Gastroesophageal sphincter (tissue), 4 donors: Measurements from ENCODE around the gene PTPRN2. TPM values are rescaled to one million over a fixed set of nuclear protein-coding genes. Genes with fewer than 3 reads are reported as not detected.
A peak's percentile ranks its signal among the peaks of the same experiment; 100 is the strongest.

ENCODE experiments used
- ATAC-seq: fragments of 150-250 bp; one replicate; pipeline ENCODE4 v1.9.1; 2016; ENCODE audit warnings: mild to moderate bottlenecking, moderate library complexity
- H3K27ac ChIP-seq, 4 donors: fragments of 200-600 bp; sonication (generic) in 3 of 4; 1 replicate in 3 of 4; 2 replicates in 1 of 4; pipeline ENCODE4 v1.5.1; 2016 to 2019
- H3K27me3 ChIP-seq: fragments of 200-600 bp; sonication (generic); one replicate; pipeline ENCODE4 v1.5.1; 2019
- H3K36me3 ChIP-seq, 2 donors: fragments of 200-600 bp; sonication (generic); one replicate each; pipeline ENCODE4 v1.5.1; 2019; ENCODE audit warnings: control low read depth in 1 of 2
- H3K4me1 ChIP-seq, 3 donors: fragments of 200-600 bp; sonication (generic); 1 replicate in 2 of 3; 2 replicates in 1 of 3; pipeline ENCODE4 v1.5.1; 2016 to 2019; ENCODE audit warnings: control low read depth in 2 of 3
- H3K4me3 ChIP-seq, 2 donors: fragments of 200-600 bp; sonication (generic); one replicate each; pipeline ENCODE4 v1.5.1; 2019; ENCODE audit warnings: mild to moderate bottlenecking in 1 of 2, moderate library complexity in 1 of 2
- H3K9me3 ChIP-seq, 3 donors: fragments of 200-600 bp; sonication (generic); one replicate each; pipeline ENCODE4 v1.5.1; 2017 to 2019; ENCODE audit warnings: control low read depth in 2 of 3
- CTCF ChIP-seq, 4 experiments: fragments of 200-600 bp in 2 of 4; fragments of 450-650 bp in 2 of 4; sonication (generic) in 1 of 4; IDR thresholded peaks; one replicate each; pipeline ENCODE4 v1.5.1; 2017 to 2019; ENCODE audit warnings: antibody characterized with exemption in 4 of 4, mild to moderate bottlenecking in 2 of 4, moderate library complexity in 2 of 4
- EP300 ChIP-seq: sonication (generic); formaldehyde crosslinking; IDR thresholded peaks from one replicate; pipeline ENCODE4 v1.6.1; 2017; ENCODE audit warnings: antibody characterized with exemption, mild to moderate bottlenecking
- POLR2A ChIP-seq, 2 donors: fragments of 450-650 bp; IDR thresholded peaks; one replicate each; pipeline ENCODE4 v1.6.1; 2017; ENCODE audit warnings: antibody characterized with exemption in 2 of 2, mild to moderate bottlenecking in 2 of 2, moderate library complexity in 1 of 2
- POLR2AphosphoS5 ChIP-seq: sonication (generic); formaldehyde crosslinking; IDR thresholded peaks from one replicate; pipeline ENCODE4 v1.6.1; 2017; ENCODE audit warnings: antibody characterized with exemption
- WGBS, 2 donors: methylation state at CpG; one replicate each; pipeline ENCODE4 v1.1.5; 2018; ENCODE audit warnings: low coverage in 1 of 2; 5-methylcytosine and 5-hydroxymethylcytosine counted together
- total RNA-seq, 4 donors: library from RNA; depleted of rRNA; stranded (reverse); fragments of >200 nt; gene quantifications; one replicate each; pipeline ENCODE4 v1.1.0, GENCODE V29; 2016

Gene PTPRN2
- total RNA-seq, 4 donors from 2014 or later, result 1.7 to 4.7 (median 3.3) TPM

GRCh38 chr7:157787275-157787701 is 800.3 kb downstream of the PTPRN2 start:
- no peak for ATAC-seq
- Histone ChIP-seq H3K4me1 (no peaks in the 10 kb centered on the region), H3K36me3 (no peaks in the 10 kb centered on the region), H3K9me3 (no peaks in the 10 kb centered on the region), H3K27me3 (peaks cover 17% of the 10 kb centered on the region), H3K27ac (no peak overlapping the region), H3K4me3 (no peak overlapping the region)
- no CpG with 5 or more reads among the region's 13 CpGs for WGBS, 2 donors
- no peak for TF ChIP-seq EP300
- TF ChIP-seq POLR2AphosphoS5, result no peak
- no peak for TF ChIP-seq CTCF (IDR thresholded peaks at IDR 0.05)
- TF ChIP-seq POLR2A (IDR thresholded peaks at IDR 0.05), result no peak

GRCh38 chr7:157786375-157787274 is 801.0 kb downstream of the PTPRN2 start:
- no peak for ATAC-seq
- WGBS, 2 donors, result 84 to 97% methylated on average over 2 to 6 of the region's 47 CpGs

GRCh38 chr7:157785486-157786186 is 802.0 kb downstream of the PTPRN2 start:
- H3K27me3 ChIP-seq, result peaks cover 25% of the 10 kb centered on the region
- no peak overlapping the region for H3K27ac ChIP-seq
- H3K4me1 ChIP-seq, result no peaks in the 10 kb centered on the region
- ATAC-seq, result peak; percentile 11
- H3K4me3 ChIP-seq, result no peak overlapping the region
- TF ChIP-seq POLR2A (IDR thresholded peaks at IDR 0.05) (no peak), EP300 (no peak), CTCF (IDR thresholded peaks at IDR 0.05) (no peak)
- H3K36me3 ChIP-seq, result no peaks in the 10 kb centered on the region
- 82% methylated on average over 5 of the region's 32 CpGs; no CpG with 5 or more reads in 1 of the 2 donors for WGBS, 2 donors
- no peaks in the 10 kb centered on the region for H3K9me3 ChIP-seq

More at GRCh38 chr7:157786375-157787274, 801.0 kb downstream of the PTPRN2 start:
- H3K36me3 ChIP-seq, result no peaks in the 10 kb centered on the region
- no peaks in the 10 kb centered on the region for H3K4me1 ChIP-seq
- H3K4me3 ChIP-seq, result no peak overlapping the region
- no peaks in the 10 kb centered on the region for H3K9me3 ChIP-seq
- TF ChIP-seq POLR2AphosphoS5 (no peak), POLR2A (IDR thresholded peaks at IDR 0.05) (no peak), CTCF (IDR thresholded peaks at IDR 0.05) (no peak), EP300 (no peak)
- peaks cover 20% of the 10 kb centered on the region for H3K27me3 ChIP-seq
- no peak overlapping the region for H3K27ac ChIP-seq

- no peak overlapping the region for H3K4me3 ChIP-seq
- H3K9me3 ChIP-seq, result no peaks in the 10 kb centered on the region
- H3K4me1 ChIP-seq, result no peaks in the 10 kb centered on the region
- no peaks in the 10 kb centered on the region for H3K36me3 ChIP-seq
- H3K27ac ChIP-seq, result no peak overlapping the region
- TF ChIP-seq EP300 (no peak), POLR2AphosphoS5 (no peak), CTCF (IDR thresholded peaks at IDR 0.05) (no peak), POLR2A (IDR thresholded peaks at IDR 0.05) (no peak)
- H3K27me3 ChIP-seq, result peaks cover 31% of the 10 kb centered on the region
- no CpG with 5 or more reads among the region's 26 CpGs for WGBS, 2 donors
- ATAC-seq, result no peak
Measured at GRCh38 chr7:157784979-157785441, 802.6 kb downstream of the PTPRN2 start.
